Left renal pelvis (tissue), 4 donors: ENCODE measurements around the gene NR1H4. TPM values are rescaled to one million over a fixed set of nuclear protein-coding genes. Genes with fewer than 3 reads are reported as not detected.
"Not testable (repeated sequence)": the region's sequence is repeated elsewhere in the genome, so short reads cannot be mapped to it uniquely, and the experiment has no call there.

Experiments used
- DNase-seq, 4 donors: peaks; one replicate each; pipeline ENCODE4 v3.0.0-alpha.2; 2013; ENCODE audit warnings: low read depth in 4 of 4, low spot score in 3 of 4
- polyA plus RNA-seq, 4 donors: library from polyadenylated mRNA; unstranded; fragments of 120-200 nt; gene quantifications; one replicate each; pipeline ENCODE4 v1.2.1, GENCODE V29; 2013; ENCODE audit not compliant: insufficient read length in 4 of 4

Gene NR1H4
- polyA plus RNA-seq, 4 donors = 0.82 to 16.5 (median 12.7) TPM

- no peak for DNase-seq
Measured at GRCh38 chr12:100504804-100505203, 31.1 kb downstream of the NR1H4 start.

DNA sequence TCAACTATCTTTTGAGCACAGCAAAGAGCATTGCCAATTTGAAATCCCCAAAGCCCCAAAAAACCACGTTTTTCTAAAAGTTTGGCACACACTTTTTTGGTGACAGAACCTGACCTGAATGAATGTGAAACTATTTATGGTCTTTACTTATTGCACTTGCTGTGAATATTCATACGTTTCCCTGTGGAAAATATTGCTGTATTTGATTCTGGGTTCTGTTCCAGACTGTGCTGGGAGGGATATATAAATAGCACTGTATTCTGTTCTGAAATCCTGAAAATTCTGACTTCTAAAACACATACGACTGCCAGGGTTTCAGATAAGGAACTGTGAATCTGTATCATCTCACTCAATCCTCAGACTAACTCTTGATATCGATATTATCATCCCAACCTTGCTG lies 35.1 kb downstream of the NR1H4 start:
- no peak for DNase-seq

- DNase-seq = no peak
Measured at GRCh38 chr12:100512692-100513091, 39.0 kb downstream of the NR1H4 start.

- no peak for DNase-seq
Measured at GRCh38 chr12:100515968-100516367, 42.3 kb downstream of the NR1H4 start.

DNA sequence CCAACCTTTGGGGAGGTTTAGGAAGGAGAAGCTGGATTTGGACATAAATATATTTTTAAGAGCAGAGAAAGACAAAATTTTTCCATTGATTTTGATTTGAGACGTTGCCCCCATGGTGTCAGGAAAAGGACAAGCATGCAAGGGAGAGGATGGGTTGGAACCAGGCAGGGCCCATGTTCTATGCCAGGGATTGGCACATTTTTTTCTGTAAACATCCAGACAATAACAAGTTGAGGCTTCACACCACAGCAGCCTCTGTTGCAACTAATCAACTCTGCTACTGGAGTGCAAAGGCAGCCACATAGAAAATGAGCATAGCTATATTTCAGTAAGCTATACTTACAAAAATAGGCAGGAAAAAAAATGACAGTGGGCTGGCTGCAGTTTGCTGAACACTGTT lies 44.7 kb downstream of the NR1H4 start:
- no peak for DNase-seq

DNA sequence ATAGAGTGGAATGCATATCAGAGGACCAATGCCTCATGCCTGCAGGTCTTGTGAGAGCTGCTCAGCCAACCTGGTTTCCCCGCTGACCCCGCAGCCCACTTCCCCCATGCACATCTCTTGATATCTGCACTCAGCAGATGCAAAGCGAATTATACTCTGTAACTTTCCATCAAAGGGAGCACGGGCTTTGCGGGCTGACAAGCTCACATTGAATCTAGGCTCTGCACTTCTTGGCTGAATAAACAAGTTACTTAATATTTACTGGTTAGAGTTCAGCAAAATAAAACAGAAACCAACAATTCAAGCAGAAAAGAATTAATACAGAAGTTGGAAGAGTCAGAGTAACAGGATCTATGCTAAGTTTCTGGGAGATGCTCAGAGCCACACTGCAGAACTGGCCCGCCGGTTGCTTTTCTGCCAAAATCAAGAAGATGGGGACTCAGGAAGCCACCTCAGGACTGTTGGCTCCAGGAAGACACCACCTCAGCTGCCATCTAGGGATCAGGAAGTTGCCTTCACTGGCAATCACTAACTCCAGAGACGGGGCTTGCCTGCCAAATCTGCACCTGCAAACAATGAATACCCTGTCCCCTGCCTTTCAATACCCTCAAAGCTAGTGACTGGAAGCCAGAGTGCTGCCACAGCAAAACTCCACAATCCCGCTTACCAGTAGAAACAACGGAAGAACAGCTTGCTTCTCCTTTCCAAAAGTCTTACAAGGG lies 46.5 kb downstream of the NR1H4 start:
- no peak for DNase-seq

DNA sequence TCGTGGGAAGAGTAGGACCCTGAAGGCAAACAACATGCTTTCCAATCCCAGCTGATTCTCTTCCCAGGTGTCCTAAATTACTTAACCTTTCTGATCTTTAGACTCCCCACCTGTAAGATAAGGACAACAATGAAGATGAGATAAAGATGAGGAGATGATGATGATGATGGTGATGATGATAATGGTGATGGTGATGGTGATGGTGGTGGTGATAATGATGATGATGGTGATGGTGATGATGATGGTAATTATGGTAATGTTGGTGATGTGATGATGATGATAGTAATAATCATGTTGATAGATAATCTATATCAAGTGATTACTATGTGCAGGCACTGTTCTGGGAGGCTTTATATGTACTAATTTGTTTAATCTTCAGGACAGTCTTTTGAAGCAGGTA lies 48.3 kb downstream of the NR1H4 start:
- DNase-seq = no peak

DNA sequence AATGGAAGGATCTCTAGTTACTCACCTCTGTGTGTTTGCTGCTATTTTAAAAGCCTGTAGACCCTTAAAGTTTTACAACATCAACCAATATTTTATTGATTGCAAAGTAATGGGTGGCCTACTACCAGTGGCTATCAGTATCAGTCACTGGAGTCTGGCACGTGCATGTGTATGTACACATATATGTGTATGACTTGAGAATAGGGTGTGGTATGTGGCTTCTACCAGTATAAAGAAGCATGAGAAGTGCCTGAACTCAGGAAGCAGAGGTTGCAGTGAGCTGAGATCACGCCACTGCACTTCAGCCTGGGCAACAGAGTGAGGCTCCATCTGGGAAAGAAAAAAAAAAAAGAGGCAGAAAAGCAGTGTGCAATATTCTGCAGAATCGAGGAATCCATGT lies 54.4 kb downstream of the NR1H4 start:
- DNase-seq = no peak

GRCh38 chr12:100528471-100529127 lies 54.9 kb downstream of the NR1H4 start:
- no peak for DNase-seq

DNA sequence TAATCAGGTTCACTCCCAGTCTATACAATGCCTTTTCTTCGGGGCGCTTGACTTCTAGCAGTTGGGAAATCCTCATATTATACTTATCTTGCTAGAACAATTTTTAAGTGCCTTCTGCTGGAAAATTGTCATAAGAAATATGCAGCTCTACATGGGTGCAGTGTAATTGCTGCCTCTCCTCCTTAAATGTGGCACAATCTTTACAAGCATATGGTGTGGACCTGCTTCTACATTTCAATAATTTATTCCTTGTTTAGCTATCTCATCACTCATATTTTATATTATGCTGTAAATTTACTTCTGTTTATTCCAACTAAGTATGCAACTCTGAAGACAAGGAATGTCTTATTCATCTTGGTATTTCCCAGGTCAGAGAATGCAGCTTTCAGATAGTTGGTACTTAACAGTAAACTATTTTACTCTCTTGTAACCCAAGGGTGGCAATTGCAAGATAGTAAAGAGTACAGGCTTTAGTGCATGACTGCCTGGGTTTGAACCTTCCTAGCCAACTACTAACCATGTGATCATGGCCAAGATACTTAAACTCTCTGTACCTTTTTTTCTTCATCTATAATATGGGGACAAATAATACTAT lies 56.2 kb downstream of the NR1H4 start:
- DNase-seq = no peak

DNA sequence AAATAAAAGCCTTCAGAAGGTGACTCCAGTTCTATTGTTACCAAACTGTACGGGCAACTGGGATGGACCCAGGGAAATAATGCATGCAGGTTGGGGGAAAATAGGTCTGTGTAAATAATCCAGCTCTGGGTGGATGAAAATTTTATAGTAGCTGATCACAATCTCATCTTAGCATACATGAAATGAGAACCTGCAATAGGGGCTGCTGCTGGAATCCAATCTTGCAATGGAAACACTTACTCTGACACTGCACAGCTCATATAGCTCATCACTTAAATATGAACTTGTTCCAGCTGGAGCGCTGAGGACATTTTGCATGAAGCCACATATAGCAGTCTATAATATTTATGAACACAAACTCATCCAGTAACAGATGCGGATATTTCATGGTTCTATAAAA lies 59.7 kb downstream of the NR1H4 start:
- DNase-seq = no peak

GRCh38 chr12:100534625-100535227 lies 61.1 kb downstream of the NR1H4 start:
- DNase-seq = no peak

DNA sequence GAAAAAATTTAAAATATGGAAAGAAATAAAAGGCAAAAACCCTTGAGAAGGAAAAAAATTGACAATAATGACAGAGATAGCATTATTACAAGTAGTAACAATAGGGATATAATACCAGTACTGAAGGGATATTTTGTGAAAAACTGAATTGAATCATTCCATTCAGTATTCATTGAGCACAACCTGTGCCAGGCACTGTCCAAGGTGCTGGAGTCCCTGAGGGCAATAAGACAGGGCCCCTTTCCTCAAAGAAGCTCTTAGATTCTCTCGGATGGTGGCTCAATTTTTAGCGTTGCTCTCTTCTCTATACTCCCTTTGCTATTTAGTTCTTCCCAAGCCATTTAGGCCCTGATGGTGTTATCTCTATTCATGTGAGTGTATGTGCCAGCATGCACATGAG lies 65.5 kb downstream of the NR1H4 start:
- DNase-seq = peak in 1 of 4 donors; percentile 25

- no peak for DNase-seq
Measured at GRCh38 chr12:100544165-100544564, 70.5 kb downstream of the NR1H4 start.

DNA sequence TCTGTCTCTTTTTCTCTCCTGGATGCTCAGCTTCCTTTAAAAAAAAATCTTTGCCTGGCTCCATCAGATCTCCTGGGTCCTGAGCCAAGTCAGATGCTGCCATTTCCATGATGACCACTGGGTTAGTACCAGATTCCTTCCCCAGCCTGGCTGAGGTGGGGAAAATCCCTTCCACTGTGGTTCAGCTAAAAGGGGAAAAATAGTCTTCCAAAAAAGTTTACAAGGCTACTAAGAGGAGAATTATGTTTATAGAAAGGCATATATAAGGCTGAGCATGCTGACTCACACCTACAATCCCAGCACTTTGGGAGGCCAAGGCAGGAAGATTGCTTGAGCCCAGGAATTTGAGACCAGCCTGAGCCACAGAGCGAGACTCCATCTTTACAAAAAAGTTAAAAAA lies 71.4 kb downstream of the NR1H4 start:
- no peak for DNase-seq

- DNase-seq = no peak
Measured at GRCh38 chr12:100553936-100554335, 80.3 kb downstream of the NR1H4 start.

DNA sequence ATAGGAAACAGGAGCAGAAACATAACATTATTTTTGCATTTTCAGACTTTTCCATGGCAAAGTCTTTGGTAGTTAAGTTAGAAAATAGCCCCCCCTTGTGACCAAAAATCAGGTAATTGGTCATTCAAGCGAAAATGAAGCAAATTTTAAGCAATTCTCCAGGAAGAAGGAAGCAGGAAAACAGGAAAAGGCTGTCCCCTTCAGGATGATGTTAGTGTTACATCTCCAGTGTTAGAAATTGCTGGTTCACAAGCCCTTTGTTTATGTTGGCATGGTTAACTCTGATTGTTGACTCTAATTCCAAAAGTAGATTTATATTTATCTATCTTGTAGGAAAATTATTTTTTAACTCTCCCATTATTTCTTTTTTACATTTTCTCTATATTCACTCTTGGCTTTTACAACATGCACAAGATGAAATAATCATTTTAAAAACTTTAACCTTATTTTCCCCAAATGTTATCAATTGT lies 81.0 kb downstream of the NR1H4 start:
- peak; percentile 56 to 74 (median 73) for DNase-seq

DNA sequence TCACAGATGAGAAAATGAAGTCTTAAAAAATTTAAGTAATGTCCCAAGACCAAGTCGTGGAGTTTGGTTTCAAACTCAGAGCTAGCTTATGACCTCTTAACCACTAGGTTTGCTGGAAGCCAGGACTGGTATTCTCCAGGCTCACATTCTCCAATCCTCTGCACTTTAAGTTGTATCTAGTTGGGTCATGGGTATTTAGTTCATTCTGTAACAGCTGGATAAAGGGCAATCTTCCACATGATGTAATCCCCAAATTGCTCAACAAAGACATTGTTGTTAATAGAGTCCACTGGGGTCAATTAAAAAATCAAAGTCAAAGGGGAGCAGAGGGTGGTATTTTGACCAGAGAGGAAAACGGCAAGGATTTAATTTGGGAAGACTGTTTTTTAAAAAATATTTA lies 82.1 kb downstream of the NR1H4 start:
- no peak for DNase-seq

GRCh38 chr12:100557357-100557756 lies 83.7 kb downstream of the NR1H4 start:
- no peak for DNase-seq

- DNase-seq = not testable (repeated sequence)
Measured at GRCh38 chr12:100559261-100559660, 85.6 kb downstream of the NR1H4 start.

DNA sequence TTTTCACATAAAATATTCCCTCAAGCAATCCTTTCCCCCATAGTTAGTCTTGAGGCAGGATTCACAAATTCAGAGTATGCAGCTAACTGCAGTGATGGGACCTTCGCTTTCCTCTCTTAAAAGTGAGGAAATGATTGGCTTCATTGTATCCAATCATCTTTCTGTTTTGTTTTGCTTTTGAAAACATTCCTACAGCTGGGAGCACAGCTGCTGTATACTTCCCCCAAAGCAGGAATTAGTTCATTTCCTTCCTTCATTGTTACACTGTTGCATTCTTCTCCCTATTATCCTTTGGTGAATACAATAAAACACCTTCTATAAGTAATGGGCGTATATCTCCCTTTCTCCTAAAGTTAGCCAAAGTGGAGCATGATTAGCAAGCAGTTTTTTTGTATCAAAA lies 90.4 kb downstream of the NR1H4 start:
- DNase-seq = no peak
